Epithelial cell of proximal tubule (primary cell): ENCODE results near the gene LRP4. TPM values are rescaled to one million over a fixed set of nuclear protein-coding genes. Genes with fewer than 3 reads are reported as not detected.

ENCODE experiments used
- DNase-seq: peaks from one replicate; pipeline ENCODE4 v3.0.0-alpha.2; 2011; ENCODE audit warnings: low read depth
- H3K4me3 ChIP-seq: 2 replicates; pipeline ENCODE4 v1.5.1; 2011; ENCODE audit warnings: low read depth, mild to moderate bottlenecking, low read length
- total RNA-seq: library from RNA; depleted of rRNA; stranded (reverse); fragments of >200 nt; gene quantifications from 2 replicates; pipeline ENCODE4 v1.2.3, GENCODE V29; 2015
- TF ChIP-seq, protein P1 (sequence below): conservative IDR thresholded peaks from 2 replicates; pipeline ENCODE4 v1.5.1; 2012; ENCODE audit warnings: low read depth, mild to moderate bottlenecking, low read length

Gene LRP4
- total RNA-seq, 1 donor from 2014 or later: 5.0 TPM

DNA sequence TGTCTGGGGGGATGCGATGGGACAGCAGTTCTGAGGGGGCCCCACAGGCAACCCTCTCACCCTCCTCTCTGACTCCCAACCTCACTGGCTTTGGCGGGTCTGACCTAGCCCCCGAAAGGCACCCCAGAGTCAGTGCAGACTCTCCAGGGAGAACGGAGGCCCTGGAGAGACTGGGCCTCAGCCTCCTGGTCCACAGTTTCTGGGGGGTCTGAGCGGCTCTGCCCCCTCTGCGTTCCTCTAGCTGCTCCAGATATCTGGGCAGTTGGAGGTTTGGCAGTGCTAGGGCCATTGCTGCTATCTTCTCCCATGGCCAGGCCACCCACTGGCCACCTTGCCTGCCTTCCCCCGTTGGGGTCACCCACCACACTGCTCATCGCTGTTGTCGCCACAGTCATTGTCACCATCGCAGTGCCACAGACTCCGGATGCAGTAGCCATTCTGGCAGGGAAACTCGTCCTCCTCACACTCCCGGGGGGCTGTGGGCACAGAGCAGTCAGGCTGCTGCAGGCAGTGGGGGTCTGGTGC lies 18.8 kb downstream of the LRP4 start:
- TF ChIP-seq, protein P1, sequence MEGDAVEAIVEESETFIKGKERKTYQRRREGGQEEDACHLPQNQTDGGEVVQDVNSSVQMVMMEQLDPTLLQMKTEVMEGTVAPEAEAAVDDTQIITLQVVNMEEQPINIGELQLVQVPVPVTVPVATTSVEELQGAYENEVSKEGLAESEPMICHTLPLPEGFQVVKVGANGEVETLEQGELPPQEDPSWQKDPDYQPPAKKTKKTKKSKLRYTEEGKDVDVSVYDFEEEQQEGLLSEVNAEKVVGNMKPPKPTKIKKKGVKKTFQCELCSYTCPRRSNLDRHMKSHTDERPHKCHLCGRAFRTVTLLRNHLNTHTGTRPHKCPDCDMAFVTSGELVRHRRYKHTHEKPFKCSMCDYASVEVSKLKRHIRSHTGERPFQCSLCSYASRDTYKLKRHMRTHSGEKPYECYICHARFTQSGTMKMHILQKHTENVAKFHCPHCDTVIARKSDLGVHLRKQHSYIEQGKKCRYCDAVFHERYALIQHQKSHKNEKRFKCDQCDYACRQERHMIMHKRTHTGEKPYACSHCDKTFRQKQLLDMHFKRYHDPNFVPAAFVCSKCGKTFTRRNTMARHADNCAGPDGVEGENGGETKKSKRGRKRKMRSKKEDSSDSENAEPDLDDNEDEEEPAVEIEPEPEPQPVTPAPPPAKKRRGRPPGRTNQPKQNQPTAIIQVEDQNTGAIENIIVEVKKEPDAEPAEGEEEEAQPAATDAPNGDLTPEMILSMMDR: no peak
- H3K4me3 ChIP-seq: no peak overlapping the region
- DNase-seq: no peak

DNA sequence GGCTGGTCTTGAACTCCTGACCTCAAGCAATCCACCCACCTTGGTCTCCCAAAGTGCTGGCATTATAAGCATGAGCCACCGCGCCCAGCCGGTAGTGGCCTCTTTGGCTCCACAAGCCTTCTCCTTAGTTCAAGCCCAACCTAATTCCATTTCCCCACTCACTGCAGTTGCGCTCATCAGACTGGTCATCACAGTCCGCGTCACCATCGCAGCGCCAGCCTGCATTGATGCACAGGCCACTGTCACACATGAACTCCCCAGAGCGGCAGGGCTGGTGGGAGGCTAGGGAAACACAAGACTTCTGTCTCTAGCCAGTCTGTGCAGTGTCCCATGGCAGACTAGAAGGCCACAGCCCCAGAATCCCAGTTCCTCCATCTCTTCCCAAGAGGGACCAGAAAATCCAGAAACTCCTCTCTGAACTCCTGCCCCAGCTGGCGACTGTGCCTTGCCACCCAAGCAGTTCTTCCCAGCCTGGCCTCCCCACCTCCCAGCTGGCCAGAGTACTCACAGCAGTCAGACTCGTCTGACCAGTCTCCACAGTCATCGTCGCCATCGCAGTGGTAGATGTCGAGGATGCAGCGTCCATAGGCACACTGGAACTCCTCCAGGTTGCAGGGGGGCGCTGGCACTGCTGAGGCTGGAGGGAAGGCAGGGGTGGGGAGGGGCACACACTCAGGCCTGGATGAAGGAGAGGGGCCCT lies 19.8 kb downstream of the LRP4 start:
- no peak overlapping the region for H3K4me3 ChIP-seq
- TF ChIP-seq, protein P1: no peak
- DNase-seq: no peak

DNA sequence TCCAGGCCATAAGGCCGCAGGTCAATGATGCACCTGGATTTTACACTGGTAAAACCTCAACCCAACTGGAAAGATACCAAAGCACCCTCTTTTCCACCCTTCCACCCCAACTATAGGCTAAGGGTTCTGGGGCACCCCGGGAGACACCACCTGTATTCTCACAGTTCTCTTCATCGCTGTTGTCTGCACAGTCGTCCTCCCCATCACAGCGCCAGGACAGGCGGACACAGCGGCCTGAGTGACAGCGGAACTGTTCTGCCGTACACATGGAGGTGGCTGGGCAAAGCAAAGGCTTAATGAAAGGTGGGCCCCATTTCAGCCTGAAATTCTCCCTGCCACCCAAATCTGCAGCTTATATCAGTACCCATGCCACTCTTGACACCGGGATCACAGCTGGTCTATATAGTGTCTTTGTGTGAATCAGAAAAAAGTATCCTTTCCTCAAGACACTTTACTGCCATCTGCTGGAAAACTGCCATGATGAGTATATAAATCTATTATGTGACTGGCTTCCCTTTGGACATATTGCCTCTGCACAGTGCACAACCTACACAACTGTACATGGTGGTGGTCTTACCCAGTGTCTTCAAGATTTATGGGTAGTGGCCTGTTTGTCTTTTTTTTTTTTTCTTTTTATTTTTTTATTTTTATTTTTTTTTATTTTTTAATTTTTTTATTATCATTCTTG lies 21.5 kb downstream of the LRP4 start:
- TF ChIP-seq, protein P1: peak; percentile 54
- DNase-seq: no peak
- H3K4me3 ChIP-seq: no peak overlapping the region

DNA sequence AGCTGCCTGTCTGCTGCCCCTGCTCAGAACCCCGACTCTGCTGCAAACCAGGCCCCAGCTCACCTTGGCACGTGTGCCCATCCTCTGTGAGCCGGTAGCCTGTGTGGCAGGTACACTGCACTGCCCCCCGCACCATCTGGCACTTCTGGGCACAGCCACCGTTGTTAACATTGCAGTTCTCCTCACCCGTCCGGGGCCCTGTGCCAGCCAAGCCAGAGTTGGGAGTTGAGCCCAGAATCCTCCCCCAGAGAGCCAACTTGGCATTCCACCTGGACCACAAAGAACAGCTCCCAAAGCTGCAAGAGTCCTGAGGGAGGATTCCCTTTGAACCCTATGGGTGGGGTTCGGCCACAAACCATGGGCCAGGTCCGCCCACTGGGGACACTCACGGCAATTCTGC lies 22.5 kb downstream of the LRP4 start:
- no peak overlapping the region for H3K4me3 ChIP-seq
- DNase-seq: no peak
- TF ChIP-seq, protein P1: no peak

DNA sequence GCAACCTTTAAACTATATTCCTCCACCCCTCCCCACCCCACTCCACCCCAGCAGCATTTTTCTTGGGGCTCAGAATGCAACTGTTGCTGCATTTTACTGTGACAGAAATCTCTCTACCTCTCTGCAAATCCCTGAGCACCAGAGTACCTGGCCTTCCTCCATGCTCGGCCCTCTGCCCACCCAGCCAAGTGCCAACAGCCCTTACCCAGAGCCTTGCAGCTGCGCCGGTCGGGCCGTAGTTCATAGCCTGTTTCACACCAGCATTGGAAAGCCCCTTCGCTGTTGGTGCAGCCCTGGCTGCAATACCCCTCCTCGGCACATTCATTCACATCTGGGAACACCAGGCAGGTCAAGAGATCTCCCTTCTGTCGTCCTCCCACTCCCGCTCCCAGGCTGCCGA lies 23.4 kb downstream of the LRP4 start:
- no peak for DNase-seq
- TF ChIP-seq, protein P1: no peak
- no peak overlapping the region for H3K4me3 ChIP-seq

DNA sequence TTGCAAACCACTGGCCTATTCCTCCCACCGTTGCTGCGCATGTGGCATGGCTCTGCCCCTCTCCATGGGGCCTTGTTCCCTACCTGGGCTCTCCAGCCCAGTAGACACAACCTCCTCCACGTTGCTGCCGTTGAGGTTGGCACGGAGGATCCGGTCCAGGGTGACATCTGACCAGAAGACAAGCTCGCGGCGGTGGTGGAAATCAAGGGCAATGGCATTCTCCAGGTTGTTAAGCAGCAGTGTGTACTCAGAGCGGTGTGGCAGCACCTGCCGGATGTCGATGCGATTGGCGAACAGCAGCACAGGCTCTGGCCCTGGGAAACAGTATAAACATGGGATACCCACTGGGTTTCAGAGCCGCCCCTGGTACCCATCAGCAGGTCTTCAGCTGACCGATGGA lies 23.8 kb downstream of the LRP4 start:
- TF ChIP-seq, protein P1: no peak
- no peak for DNase-seq
- H3K4me3 ChIP-seq: no peak overlapping the region

DNA sequence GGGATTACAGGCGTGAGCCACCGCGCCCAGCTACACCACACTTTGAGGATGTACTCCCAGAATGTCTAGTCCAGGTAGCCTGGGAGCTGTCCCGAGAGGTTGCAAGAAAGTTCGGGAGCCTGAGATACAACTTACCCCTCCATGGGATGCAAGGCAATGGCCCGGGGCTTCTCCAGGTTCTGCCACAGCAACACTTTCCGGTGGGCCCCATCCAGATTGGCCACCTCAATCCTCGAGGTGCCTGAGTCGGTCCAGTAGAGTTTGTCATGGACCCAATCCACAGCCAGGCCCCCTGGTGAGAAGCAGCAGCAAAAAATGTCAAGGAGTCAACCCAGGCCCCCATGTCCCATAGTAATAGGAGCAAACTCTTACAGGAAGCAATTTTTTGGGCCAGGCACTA lies 25.5 kb downstream of the LRP4 start:
- TF ChIP-seq, protein P1: no peak
- no peak for DNase-seq
- no peak overlapping the region for H3K4me3 ChIP-seq
